Activated gamma-delta T cell (primary cell): ENCODE results near the gene FAM107B.

Experiments used
- DNase-seq: peaks from one replicate; lab custom pipeline; 2025; lab: John Stamatoyannopoulos, UW

Gene FAM107B

DNA sequence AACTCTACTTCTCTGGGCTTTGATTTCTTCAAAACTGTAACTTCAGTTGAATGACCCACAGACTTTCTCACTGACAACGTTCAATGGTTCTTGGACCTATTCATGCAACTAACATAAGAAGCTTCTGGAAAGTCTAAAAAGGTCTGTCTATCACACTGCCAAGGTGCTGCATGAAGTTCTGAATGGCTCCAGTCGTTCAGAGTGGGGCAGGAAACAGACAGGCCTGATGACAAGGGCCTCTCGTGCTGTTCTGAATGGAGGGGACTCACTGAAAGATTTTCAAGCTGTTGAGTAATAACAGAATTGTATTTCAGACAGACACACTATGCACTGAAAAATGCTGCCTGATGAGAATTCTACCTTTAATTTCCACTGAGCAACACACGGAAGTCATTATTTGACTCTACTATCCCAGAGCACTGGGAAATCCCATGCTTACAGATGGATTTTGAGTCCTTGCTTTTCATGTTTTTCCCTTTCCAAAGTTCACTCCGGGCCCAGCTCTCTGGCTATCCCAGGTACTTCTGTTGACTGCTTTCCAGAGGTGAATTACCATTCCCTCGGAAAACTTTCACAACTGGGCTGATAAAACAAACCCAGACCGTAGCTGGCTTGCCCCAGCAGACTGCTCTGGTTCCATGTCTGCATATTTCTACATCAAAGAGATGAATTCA is 239.1 kb downstream of the FAM107B start:
- no peak for DNase-seq

DNA sequence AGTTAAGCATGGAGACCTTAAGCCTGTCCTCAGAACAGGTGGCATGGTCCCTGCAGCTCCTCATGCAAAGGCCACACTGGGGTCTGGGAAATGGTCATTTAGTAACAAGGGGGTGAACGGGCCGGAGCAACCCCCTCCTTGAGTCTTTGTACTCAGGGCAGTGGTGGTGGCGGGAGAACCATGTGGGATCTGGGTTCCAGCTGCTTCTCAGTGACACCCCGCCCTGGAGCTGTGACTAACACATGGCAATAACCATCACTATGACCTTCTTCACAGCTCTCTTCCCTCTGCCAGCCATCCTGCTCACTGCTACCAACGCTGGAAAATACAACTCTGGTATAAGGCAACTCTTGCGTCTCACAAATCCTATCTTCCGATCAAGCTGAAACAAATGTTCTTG is 240.5 kb downstream of the FAM107B start:
- DNase-seq = no peak

DNA sequence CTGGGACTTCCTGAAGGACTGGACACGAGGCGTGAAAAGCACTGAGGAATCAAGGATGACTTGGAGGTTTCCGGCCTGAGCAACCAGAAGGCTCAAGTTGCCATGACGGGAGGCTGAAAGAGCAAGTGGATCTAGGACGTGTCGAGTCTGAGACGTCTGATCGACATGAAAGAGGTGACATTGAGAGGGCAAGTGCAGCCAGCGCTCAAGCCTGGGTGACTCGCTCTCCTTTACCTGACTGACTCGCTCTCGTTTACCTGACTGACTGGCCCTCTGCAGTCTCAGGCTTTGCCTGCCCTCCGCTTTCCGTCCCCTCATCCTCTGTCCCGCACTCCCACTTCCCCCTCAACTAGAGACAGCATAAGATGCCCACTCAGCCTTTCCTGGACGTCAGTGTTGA is 241.4 kb downstream of the FAM107B start:
- DNase-seq = no peak

DNA sequence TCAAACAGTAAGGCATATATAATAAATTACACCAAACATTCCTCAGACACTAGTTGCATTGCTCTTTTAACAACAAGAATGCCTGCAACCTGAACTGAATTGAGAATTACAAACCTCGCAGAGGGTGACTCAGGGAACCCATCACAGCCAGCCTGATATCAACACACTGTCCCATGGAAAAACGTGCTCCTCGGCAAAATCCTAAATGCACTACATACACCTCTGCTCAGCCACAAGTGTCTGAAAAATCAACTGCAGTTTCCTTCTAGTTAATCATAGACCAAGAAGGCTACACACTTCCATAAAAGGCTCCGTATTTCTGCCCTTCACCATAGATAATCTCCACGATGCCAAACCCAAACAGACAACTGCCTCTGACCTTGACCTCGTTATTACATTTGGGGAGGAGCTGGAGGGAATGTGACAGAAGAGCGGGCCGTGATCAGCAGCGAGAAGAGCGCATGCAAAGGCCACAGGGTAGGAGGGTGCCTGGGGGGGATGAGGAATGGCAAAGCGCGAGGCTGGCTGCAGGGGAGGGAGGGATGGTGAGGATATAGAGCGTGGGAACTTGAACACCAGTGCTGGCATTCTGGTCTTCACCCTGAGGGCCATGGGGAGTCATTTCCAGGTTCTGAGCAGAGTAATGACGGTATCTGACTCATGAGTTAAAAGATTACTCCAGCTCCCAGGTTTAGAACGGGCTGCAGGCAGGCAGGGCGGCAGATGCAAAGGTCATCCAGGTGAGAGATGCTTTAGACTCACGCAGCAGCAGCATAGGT is 242.0 kb downstream of the FAM107B start:
- DNase-seq = no peak

DNA sequence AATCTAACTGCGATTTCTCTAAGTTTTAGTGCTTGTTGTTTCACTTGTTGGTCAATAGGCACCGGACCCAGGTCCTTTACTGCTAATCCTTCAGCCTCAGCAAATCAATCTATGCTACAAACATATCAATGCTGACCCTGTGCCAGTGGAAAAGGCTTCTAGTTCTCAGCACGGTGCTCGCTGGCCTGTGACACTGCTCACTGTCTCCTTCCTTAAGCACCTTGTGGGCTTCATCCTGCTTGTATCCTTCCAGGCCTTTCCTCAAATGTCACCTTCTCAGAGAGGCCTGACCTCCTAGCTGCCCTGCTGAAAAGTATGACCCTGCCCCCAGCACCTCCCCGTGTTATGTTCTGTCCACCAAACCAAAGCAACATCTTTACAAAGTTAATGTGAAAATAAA is 242.7 kb downstream of the FAM107B start:
- no peak for DNase-seq

DNA sequence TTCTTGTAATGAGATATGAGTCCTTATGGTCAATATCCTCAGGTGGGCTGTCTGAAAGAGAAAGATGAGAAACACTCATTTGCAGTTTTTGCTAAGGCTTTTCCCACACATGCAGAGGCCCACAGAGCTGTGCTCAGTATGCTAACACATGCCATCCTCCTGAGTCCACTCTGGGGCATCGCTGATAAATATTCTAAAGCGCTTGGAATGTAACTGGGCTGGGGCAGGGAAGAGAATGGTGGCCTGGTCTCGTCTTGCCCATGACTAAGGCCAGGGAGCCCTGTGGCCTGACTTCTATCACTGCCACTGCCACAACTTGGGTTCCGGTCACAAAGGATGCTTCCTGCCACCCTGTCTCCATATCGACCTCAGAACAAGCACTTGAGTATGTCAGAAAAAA is 244.2 kb downstream of the FAM107B start:
- DNase-seq = no peak

DNA sequence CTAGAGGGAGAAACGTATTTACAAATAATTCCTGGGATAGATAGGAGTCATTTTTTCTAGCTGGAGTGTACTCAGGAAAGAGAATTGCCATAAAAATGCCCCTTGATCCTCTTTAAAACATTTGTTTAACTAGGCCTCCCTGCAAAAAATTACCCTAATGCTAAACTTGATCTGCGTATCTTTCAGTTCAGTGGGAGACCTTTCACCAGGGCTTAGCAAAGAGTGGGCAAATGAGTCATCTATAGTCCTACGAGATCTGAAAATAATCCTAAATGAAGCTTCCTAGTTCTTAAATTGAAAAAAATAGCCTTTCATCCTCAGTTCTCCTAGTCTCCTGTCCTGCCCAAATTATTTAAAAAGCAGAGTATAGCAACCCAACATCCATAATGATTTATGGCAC is 245.3 kb downstream of the FAM107B start:
- DNase-seq = no peak

DNA sequence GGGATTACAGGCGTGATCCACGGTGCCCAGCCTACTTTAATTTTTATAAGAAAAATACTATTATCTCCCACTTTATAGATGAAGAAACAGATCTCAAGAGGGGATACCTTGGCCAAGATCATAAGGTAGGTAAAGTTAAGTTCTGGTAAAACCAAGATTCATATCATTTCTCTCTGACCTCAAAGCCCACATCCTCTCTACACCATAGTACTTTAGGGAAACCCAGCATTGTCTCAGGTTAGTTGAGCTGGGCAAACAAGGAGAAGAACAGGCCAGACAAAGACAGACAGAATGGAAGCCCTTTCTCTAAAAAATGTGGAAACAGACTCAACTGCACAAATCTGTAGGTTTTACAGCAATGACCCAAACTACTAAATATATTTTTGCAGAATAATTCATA is 246.2 kb downstream of the FAM107B start:
- no peak for DNase-seq

DNA sequence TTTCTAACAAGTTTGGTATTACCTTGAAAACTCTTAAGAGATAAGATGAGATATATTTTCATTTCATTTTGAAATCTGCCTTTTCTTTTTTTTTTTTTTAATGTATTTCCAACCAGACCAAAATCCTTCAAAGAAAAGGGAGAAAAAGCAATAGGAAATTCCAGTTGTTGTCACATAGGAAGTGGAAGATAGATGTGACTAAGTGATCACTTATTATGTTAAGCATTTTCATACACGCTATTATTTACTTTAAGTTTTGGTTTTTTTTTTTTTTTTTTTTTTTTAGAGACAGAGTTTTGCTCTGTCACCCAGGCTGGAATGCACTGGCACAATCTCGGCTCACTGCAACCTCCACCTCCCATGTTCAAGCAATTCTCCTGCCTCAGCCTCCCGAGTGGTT is 246.8 kb downstream of the FAM107B start:
- no peak for DNase-seq

DNA sequence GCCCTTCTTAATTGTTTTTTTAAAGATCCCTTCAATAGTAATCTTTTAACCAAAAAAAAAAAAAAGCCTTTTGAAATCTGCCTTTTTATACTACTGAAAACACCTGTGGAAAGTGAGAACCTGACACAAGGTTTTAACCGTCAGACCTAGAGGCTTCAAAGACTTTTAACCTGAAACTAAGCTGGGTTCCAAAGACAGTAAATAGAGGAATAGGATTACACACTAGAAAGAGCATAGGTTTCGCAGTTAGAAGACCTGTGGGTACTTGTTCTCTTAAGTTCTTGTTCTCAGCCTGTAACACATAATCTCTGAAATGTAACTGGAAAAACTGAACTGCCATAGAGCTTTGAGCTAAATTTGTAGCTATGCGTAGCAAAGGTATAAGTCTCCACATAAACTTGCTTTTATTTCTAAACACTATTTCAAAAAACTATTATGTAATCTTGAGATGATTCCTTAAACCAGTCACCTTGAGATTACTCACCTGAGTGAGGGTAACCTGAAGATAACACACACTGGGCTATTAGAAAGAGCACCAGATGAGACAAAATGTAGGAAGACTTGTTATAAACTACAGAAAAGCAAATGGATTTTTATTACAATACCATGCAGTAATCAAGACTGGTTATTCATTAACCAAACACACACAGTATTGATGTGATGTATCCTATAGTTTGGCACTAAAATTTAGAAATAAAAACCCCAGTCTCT is 247.4 kb downstream of the FAM107B start:
- DNase-seq = no peak

DNA sequence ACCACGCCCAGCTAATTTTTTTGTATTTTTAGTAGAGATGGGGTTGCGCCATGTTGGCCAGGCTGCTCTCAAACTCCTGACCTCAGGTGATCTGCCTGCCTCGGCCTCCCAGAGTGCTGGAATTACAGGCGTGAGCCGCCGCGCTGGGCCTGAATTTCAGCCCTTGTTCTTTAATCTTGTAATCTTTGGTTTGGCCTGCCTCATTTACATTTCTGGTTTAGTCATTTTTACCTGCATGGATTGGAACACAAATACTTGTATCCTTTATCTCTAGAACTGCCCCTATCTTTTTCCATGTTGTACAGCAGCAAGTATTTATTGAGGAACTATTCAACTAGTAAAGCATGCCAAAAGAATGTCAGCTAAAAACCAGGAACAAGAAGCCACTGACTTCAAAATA is 248.4 kb downstream of the FAM107B start:
- no peak for DNase-seq

DNA sequence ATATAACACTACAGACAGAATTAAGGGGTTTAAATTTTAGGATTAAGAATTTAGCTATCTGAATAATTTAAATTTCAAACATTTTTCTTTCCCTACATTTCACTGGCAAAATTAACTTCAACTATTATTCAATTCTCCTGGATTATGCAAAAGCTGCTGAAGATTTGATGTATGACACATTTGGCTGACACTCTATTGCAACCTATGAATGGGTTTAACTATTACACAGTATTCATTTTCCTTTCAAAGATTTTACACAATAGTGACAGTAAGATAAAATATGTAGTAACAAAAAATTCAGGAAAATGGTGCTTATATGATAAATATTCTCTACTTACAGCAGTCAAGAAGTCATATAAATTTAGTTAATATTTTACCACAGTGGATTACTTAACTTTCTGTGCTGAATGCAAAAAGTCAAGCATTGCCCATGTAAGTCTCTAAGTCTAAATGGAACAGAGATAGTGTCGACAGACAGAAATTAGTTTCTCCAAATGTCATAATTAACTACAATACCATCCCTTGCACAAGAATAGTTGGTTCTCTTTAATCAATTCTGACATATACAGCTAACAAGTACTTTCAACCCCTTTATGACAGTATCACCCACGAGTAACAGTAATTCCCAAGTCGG is 249.9 kb downstream of the FAM107B start:
- DNase-seq = no peak

DNA sequence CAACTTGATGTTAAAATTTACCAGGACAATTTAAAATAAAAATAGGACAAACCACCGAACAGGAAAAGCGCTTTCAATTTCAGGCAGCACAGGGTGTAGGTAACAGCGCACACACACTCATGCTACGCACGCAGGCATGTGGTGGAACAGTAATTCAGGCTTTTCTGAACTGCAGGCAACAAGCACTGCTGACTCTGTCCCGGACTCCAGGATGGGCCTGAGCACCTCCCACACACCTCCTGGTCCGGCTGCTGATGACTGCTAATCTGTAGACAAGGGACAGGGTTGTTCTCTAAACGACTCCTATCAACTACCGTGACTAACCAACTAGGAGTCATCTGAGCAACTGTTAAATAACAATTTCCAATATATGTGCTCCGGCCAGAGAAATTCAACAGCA is 251.4 kb downstream of the FAM107B start:
- DNase-seq = no peak

DNA sequence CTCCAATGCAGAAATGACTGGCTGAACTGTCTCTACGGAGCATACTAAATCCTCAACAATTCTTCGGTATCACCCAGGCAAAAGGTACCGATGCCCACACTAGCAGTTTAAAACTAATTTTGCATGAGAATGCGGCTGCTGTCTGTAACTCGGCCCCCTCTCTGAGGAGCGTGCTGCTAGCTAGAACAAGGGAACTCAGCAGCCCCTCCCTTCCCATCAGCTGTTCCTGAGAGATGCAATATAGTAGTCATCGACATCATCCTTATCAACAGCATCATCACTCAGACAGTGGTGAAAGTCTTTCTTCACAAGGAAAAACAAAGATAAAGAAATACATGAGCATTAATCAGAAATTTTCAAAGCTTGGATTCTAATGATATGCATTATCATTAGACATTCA is 254.9 kb downstream of the FAM107B start:
- no peak for DNase-seq

DNA sequence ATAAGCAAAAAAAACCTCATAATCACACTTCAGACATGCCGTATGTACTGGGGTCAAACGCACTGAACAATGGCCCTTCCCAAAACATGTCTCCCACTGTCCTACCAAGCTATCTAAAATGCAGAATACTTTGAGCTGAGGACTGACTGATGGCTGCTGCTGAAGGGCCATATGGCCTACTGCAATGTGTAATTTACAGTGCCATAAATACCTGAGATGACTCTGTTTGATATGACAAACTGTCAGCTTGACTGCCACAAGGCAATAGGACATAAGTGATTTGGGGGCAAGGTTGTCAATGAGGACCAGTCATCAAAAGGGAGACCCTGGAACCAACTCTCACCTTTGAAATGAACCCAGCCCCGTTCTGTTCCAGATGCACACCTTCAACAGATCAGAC is 256.5 kb downstream of the FAM107B start:
- no peak for DNase-seq

DNA sequence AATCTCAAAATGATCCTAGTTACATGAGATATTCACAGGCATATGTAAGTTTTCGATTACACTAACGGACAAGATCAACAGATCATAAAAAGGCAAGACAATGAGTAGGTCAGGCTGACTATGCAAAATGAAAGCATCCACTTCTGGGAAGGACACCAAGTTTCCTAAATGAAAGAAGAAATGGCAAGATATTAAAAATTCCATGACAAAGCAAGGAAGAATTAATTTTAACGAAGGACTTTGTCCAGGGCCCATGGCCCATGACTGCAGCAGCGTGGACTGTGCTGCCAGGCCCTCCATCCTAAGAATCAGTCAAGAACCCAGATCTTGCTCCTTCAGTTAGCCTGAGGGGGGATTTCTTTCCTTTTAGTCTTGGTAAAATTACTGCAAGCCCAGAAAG is 261.6 kb downstream of the FAM107B start:
- no peak for DNase-seq

DNA sequence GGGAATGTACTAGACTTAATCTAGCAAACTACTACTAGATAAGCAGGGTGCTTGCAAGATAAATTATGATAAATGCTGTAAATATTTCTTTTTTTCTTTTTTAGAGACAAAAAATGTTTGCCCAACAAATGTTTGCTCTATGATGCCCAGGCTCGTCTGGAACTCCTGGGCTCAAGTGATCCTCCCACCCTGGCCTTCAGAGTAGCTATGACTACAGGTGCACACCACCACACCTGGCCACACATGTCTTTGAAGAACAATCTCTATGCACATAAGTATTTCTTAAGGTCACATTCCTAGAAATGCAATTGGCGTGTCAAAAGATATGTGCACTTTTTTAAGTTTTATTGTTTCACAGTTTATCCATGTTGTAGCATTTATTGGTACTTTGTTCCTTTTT is 264.4 kb downstream of the FAM107B start:
- DNase-seq = no peak

DNA sequence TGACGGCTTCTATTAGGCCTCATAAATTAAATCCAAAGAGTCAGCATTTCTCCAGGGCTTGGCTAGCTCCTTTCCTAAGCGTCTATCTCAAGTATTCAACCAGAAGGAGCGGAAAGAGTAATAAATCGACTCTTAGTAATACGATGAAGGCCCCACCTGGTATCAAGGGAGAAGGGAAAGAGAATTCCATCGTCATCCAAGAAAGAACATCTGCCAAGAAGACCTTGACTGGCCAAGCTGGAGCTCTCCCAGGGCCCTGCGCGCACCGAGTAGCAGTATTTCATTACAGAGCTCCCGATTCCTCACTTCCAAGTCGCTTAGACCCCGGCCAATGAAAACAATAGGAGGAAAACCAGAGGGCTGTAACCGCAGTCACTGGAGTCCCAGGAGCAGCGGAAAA is 266.0 kb downstream of the FAM107B start:
- no peak for DNase-seq

DNA sequence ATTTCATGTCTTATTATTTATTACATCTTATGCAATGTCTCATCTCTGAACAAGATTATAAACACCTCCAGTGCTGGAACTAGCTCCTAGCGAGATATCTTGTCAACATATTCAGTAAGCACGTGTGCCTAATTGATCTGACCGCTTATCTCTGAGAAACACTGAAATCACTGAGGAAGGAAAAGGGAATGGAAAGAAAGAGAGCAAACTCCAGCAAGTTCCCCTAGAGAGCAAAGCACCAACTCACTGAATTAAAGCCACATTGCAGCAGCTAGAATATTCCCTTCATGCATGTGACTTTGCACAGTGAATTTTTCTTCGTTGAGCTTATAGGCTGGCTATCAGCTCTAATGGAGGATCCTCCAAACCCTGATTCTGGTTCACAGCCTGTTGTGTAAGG is 266.9 kb downstream of the FAM107B start:
- no peak for DNase-seq

DNA sequence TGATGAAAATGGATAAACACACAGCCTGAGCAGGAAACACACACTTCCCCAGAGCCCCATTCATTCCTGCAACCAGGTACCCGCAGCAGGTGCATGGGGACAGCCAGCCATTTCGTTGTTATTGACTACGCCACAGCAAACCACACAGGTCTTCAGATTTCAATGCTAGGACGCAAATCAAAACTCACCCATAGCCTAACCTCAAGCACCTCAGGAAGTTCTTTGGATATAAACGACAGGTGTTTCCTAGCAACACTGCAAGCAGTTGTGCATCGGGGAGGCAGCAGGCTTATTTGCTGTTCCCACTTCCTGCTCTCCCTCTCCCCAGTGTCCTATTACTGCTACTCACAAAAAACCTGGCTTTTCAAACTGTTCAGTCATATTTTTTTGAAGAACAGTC is 267.5 kb downstream of the FAM107B start:
- no peak for DNase-seq

DNA sequence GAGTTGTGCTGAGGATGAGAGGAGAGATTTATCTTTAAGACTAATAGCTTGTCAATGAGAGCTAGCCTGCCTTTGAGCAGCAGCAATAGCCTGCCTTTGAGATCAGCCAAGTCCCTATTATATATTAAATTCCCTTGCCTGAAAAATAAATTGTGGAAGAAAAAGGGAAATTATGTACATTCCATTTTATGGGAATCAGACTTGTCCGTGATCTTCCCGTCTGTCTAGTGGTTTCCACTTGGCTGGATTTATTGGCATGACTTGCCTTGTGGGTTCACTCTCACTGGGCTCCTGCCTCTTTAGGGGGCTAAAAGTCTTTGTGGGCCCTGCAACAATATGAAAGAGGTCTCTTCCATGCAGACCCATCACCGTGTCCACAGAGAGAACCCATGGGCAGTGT is 272.3 kb downstream of the FAM107B start:
- DNase-seq = no peak

DNA sequence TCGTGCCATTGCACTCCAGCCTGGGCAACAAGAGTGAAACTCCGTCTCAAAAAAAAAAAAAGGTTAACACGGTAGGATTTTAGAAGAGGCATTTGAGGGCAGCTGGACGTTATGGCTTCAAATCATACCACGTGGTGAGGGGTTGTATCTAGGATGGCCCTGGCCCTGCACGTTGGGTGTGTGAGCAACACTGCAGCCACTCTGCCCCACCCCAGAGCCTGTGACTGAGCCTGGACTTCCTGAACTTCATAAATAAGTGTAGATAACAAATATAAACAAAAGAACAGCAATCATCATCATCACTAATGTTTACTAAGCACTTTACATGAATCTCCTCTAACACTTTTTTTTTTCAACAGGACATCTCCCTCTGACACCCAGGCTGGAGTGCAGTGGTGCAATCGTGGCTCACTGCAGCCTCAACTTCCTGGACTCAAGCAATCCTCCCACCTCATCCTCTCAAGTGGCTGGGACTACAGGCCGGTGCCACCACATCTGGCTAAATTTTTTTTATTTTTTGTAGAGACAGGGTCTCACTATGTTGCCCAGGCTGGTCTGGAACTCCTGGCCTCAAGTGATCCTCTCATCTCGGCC is 274.4 kb downstream of the FAM107B start:
- no peak for DNase-seq

DNA sequence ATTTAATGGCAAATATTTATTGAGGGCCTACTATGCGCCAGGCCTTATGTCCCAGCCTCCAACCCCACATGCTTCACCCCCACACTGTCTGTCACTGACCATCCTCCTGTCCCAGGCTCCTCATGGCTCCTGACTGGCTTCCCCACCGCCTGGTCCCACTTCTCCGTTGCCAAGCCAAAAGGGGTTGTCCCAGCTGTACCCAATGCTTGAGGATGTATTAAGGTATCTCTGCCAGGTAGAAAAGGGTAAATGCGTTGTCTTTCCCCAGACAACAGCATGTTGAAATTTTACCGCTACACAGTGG is 275.1 kb downstream of the FAM107B start:
- DNase-seq = no peak
